ENCODE data around the gene TTLL1. TPM values are rescaled to one million over a fixed set of nuclear protein-coding genes. Genes with fewer than 3 reads are reported as not detected.

TTLL1 gene
- total RNA-seq, 1 experiment from 2014 or later, result 3.3 TPM

GRCh38 chr22:43007519-43008102 lies 81.6 kb downstream of the TTLL1 start:
- Mint-ChIP-seq H3K27me3 (ENCODE audit: unreplicated experiment) (no peaks in the 10 kb centered on the region), H3K4me1 (ENCODE audit: low read depth, unreplicated experiment) (peaks cover 76% of the 10 kb centered on the region), H3K36me3 (ENCODE audit: insufficient read depth, unreplicated experiment) (peaks cover 21% of the 10 kb centered on the region), H3K9me3 (ENCODE audit: low read depth, unreplicated experiment) (no peaks in the 10 kb centered on the region), H3K4me3 (ENCODE audit: low read depth, unreplicated experiment) (no peak overlapping the region), H3K27ac (ENCODE audit: unreplicated experiment) (no peak overlapping the region)
- BruUV-seq (replicated peaks), result no TSS peak
- CTCF ChIA-PET, result interaction anchor here (0.7 to 1.5 kb wide), 3 partner anchors 13 to 85 kb away, joined by 3 to 4 read pairs (median 3); no protein-coding TSS in a partner anchor
- intact Hi-C loops (cut with micrococcal nuclease; ENCODE audit: unreplicated experiment), result no loop called here
- TF ChIP-seq, protein P1, sequence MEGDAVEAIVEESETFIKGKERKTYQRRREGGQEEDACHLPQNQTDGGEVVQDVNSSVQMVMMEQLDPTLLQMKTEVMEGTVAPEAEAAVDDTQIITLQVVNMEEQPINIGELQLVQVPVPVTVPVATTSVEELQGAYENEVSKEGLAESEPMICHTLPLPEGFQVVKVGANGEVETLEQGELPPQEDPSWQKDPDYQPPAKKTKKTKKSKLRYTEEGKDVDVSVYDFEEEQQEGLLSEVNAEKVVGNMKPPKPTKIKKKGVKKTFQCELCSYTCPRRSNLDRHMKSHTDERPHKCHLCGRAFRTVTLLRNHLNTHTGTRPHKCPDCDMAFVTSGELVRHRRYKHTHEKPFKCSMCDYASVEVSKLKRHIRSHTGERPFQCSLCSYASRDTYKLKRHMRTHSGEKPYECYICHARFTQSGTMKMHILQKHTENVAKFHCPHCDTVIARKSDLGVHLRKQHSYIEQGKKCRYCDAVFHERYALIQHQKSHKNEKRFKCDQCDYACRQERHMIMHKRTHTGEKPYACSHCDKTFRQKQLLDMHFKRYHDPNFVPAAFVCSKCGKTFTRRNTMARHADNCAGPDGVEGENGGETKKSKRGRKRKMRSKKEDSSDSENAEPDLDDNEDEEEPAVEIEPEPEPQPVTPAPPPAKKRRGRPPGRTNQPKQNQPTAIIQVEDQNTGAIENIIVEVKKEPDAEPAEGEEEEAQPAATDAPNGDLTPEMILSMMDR (IDR thresholded peaks at IDR 0.05; ENCODE audit: unreplicated experiment), result no peak
- DNase-seq, result no peak

DNA sequence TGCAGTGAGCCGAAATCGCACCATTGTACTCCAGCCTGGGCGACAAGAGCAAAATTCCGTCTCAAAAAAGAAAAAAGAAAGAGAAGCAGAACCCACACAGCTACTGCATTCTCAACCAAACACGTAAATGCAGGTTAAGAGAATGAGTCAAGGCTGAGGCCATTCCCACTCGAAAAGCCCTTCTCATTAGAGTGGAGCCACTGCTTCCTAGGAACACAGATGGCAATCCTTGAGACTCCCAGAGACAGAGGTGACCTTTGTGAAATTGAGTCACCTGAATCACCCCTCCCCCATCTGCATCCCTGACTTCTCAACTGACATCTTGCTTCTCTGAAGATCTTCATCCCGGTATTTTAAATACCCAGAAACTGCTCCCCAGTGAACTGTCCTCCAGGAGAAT lies 82.4 kb downstream of the TTLL1 start:
- CTCF ChIA-PET, result interaction anchor here (0.7 to 1.2 kb wide), 2 partner anchors 12 to 84 kb away, joined by 3 read pairs; no protein-coding TSS in a partner anchor
- TF ChIP-seq, protein P1 (IDR thresholded peaks at IDR 0.05; ENCODE audit: unreplicated experiment), result no peak
- DNase-seq, result no peak
- intact Hi-C loops (cut with micrococcal nuclease; ENCODE audit: unreplicated experiment), result no loop called here
- H3K27me3 Mint-ChIP-seq (ENCODE audit: unreplicated experiment), result no peaks in the 10 kb centered on the region
- no peaks in the 10 kb centered on the region for H3K9me3 Mint-ChIP-seq (ENCODE audit: low read depth, unreplicated experiment)
- H3K4me3 Mint-ChIP-seq (ENCODE audit: low read depth, unreplicated experiment), result no peak overlapping the region
- H3K4me1 Mint-ChIP-seq (ENCODE audit: low read depth, unreplicated experiment), result peaks cover 85% of the 10 kb centered on the region
- H3K36me3 Mint-ChIP-seq (ENCODE audit: insufficient read depth, unreplicated experiment), result peaks cover 21% of the 10 kb centered on the region
- no peak overlapping the region for H3K27ac Mint-ChIP-seq (ENCODE audit: unreplicated experiment)
- no TSS peak for BruUV-seq (replicated peaks)

DNA sequence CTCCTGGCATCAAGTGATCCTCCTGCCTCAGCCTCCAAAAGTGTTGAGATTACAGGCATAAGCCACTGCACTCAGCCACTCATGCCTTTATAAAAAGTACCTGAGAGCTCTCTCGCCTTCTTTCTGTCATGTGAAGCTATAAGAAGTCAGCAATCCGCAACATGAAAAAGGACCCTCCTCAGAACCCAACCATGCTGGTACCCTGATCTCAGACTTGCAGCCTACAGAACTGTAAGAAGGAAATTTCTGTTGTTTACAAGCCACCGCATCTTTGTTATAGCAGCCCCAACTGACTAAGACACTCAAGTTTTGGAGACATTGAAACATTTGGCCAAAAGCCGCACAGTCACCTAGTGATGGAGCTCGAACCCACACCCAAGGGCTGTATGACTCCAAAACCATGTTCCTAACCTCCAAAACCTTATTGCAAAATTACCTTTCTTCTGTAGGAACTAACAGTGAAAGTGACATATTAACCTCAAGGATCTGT lies 83.1 kb downstream of the TTLL1 start:
- no TSS peak for BruUV-seq (replicated peaks)
- no peak for DNase-seq
- H3K9me3 Mint-ChIP-seq (ENCODE audit: low read depth, unreplicated experiment), result no peaks in the 10 kb centered on the region
- H3K4me1 Mint-ChIP-seq (ENCODE audit: low read depth, unreplicated experiment), result peaks cover 86% of the 10 kb centered on the region
- H3K27ac Mint-ChIP-seq (ENCODE audit: unreplicated experiment), result no peak overlapping the region
- intact Hi-C loops (cut with micrococcal nuclease; ENCODE audit: unreplicated experiment), result no loop called here
- TF ChIP-seq, protein P1 (IDR thresholded peaks at IDR 0.05; ENCODE audit: unreplicated experiment), result no peak
- CTCF ChIA-PET, result interaction anchor here (0.9 kb wide), 1 partner anchor 8 kb away, joined by 3 read pairs; no protein-coding TSS in a partner anchor
- peaks cover 21% of the 10 kb centered on the region for H3K36me3 Mint-ChIP-seq (ENCODE audit: insufficient read depth, unreplicated experiment)
- H3K4me3 Mint-ChIP-seq (ENCODE audit: low read depth, unreplicated experiment), result no peak overlapping the region
- H3K27me3 Mint-ChIP-seq (ENCODE audit: unreplicated experiment), result no peaks in the 10 kb centered on the region

DNA sequence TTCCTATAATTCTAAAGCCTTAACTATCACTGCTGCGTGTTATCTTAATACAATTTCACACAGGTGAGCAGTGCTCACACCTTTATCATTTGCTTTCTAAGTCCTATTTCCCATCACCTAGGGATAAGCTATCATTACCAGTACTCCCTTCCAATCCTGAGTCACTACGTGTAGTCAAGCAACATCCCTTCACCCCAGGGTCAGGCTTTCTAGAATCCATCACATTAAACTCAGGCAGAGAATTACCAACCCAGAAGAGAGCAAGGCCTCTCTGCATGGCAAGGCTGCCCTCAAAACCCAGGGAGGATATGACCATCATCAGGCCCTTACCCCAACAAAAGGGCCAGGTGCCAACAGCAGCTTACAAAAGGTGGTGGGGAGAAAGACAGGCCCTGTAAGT lies 84.1 kb downstream of the TTLL1 start:
- BruUV-seq (replicated peaks), result no TSS peak
- Mint-ChIP-seq H3K27ac (ENCODE audit: unreplicated experiment) (no peak overlapping the region), H3K27me3 (ENCODE audit: unreplicated experiment) (no peaks in the 10 kb centered on the region), H3K36me3 (ENCODE audit: insufficient read depth, unreplicated experiment) (peaks cover 21% of the 10 kb centered on the region), H3K4me3 (ENCODE audit: low read depth, unreplicated experiment) (no peak overlapping the region), H3K9me3 (ENCODE audit: low read depth, unreplicated experiment) (no peaks in the 10 kb centered on the region), H3K4me1 (ENCODE audit: low read depth, unreplicated experiment) (peaks cover 86% of the 10 kb centered on the region)
- intact Hi-C loops (cut with micrococcal nuclease; ENCODE audit: unreplicated experiment), result loop anchor here (2.0 kb wide), 1 partner anchor 34 kb away; no protein-coding TSS in a partner anchor
- DNase-seq, result no peak
- CTCF ChIA-PET, result interaction anchor here (0.6 to 2.1 kb wide), 3 partner anchors 10 to 166 kb away, joined by 3 to 8 read pairs (median 3); no protein-coding TSS in a partner anchor
- TF ChIP-seq, protein P1 (IDR thresholded peaks at IDR 0.05; ENCODE audit: unreplicated experiment), result no peak
